Panc1 (cell line): ENCODE results near the gene PRKD1. TPM values are rescaled to one million over a fixed set of nuclear protein-coding genes. Genes with fewer than 3 reads are reported as not detected.

ENCODE experiments used
- ATAC-seq: fragments of 200-7000 bp; cut with Tn5 transposase; 2 replicates; pipeline ENCODE4 v1.9.1; 2020; ENCODE audit warnings: mild to moderate bottlenecking, moderate library complexity
- BruUV-seq: library from RNA; stranded (reverse); fragments of 400-500 nt; replicated peaks from 2 replicates; lab custom pipeline; 2021; lab: Mats Ljungman, UMichigan
- CTCF ChIA-PET: fragments of 300-600 bp; sonication (Branson Sonifier 250); formaldehyde crosslinking; loops from one replicate; lab custom pipeline; 2022; ENCODE audit warnings: antibody characterized with exemption; lab: Charles Lee
- POLR2A ChIA-PET: fragments of 300-600 bp; sonication (Branson Sonifier 250); formaldehyde crosslinking; loops from one replicate; lab custom pipeline; 2022; ENCODE audit warnings: antibody characterized with exemption; lab: Charles Lee
- DNase-seq: peaks from one replicate; pipeline ENCODE4 v3.0.0-alpha.2; 2010; ENCODE audit warnings: low read depth, low spot score
- H3K27ac ChIP-seq: 2 replicates; pipeline ENCODE4 v1.5.1; 2011; ENCODE audit warnings: mild to moderate bottlenecking, low read length, inconsistent platforms
- H3K27me3 ChIP-seq: fragments of 200-500 bp; sonication (Bioruptor generic); 2 replicates; pipeline ENCODE4 v1.6.0; 2014; ENCODE audit warnings: low read length, inconsistent platforms; ENCODE audit not compliant: control insufficient read depth, insufficient read depth
- H3K36me3 ChIP-seq: fragments of 200-500 bp; sonication (Bioruptor generic); 2 replicates; pipeline ENCODE4 v1.5.1; 2014; ENCODE audit warnings: inconsistent platforms, mild to moderate bottlenecking, low read length, moderate library complexity; ENCODE audit not compliant: control insufficient read depth, insufficient read depth
- H3K4me1 ChIP-seq: 2 replicates; pipeline ENCODE4 v1.5.1; 2011; ENCODE audit warnings: inconsistent platforms, mild to moderate bottlenecking, low read length, moderate library complexity; ENCODE audit not compliant: control insufficient read depth, insufficient read depth
- H3K4me3 ChIP-seq, 2 experiments: 2 replicates each; pipeline ENCODE4 v1.5.1; 2011 to 2012; ENCODE audit warnings: low read depth in 2 of 2, low read length in 2 of 2, mild to moderate bottlenecking in 2 of 2, inconsistent platforms in 1 of 2, moderate library complexity in 1 of 2
- H3K9me3 ChIP-seq: fragments of 200-500 bp; sonication (Bioruptor generic); 2 replicates; pipeline ENCODE4 v1.5.1; 2014; ENCODE audit warnings: low read depth, mild to moderate bottlenecking, inconsistent platforms, low read length, moderate library complexity; ENCODE audit not compliant: control insufficient read depth, insufficient read depth
- POLR2AphosphoS5 ChIP-seq: IDR thresholded peaks from 2 replicates; pipeline ENCODE4 v1.6.1; 2012; ENCODE audit warnings: mild to moderate bottlenecking, low read depth, low read length, moderate library complexity
- SIN3A ChIP-seq: IDR thresholded peaks from 2 replicates; pipeline ENCODE4 v1.6.1; 2012; ENCODE audit warnings: low read depth, mild to moderate bottlenecking, low read length, moderate library complexity, borderline replicate concordance; ENCODE audit not compliant: insufficient read depth
- TCF7L2 ChIP-seq: IDR thresholded peaks from 2 replicates; pipeline ENCODE4 v1.6.1; 2011; ENCODE audit warnings: mild to moderate bottlenecking, low read depth, low read length, inconsistent platforms
- in situ Hi-C: cut with HindIII; loops from 2 replicates; pipeline ENCODE4 v1.10.0; 2016; ENCODE audit warnings: low sequenced_read_pairs, low pct_unique_long_range_greater_than_20kb
- intact Hi-C: fragments of 100-400 bp; cut with micrococcal nuclease; formaldehyde crosslinking; loops from one replicate; pipeline ENCODE4 v1.10.0; 2022; ENCODE audit not compliant: unreplicated experiment
- total RNA-seq: library from RNA; stranded (reverse); gene quantifications from one replicate; pipeline ENCODE4 v1.2.1, GENCODE V29; 2021; ENCODE audit not compliant: unreplicated experiment
- TF ChIP-seq, protein P1 (sequence below), 2 experiments: IDR thresholded peaks; 2 replicates each; pipeline ENCODE4 v1.6.1; 2011 to 2012; ENCODE audit warnings: low read depth in 2 of 2, control low read depth in 1 of 2, low read length in 1 of 2, mild to moderate bottlenecking in 1 of 2, moderate library complexity in 1 of 2; ENCODE audit not compliant: insufficient read depth in 1 of 2
- TF ChIP-seq, protein P2 (sequence below): fragments of 450-650 bp; IDR thresholded peaks from 2 replicates; pipeline ENCODE4 v1.5.1; 2017; ENCODE audit warnings: mild to moderate bottlenecking

PRKD1 gene
- total RNA-seq, 1 experiment from 2014 or later = 8.2 TPM

DNA sequence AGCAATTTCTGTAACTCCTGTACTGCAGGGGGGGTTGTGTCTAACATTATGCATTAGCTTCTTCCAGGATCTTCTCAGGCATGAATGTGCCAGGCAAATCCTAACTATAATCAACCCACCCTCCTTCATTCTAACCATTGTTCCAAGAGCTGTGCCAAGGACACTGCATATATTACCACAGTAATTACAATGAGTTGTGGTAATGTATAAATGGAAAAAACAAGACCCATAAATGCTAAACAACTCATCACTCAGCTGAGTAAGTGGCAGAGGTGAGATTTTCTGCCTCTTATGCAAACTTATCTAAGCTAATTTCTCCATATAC, 80.6 kb downstream of the PRKD1 start:
- POLR2A ChIA-PET = no interaction called here
- no TSS peak for BruUV-seq
- Histone ChIP-seq H3K4me3 (no peak overlapping the region), H3K9me3 (no peaks in the 10 kb centered on the region), H3K27ac (no peak overlapping the region), H3K27me3 (no peaks in the 10 kb centered on the region), H3K4me1 (peaks cover 2% of the 10 kb centered on the region; the same call in 1 of the 2 replicates), H3K36me3 (no peaks in the 10 kb centered on the region)
- DNase-seq (no peak), ATAC-seq (no peak)
- CTCF ChIA-PET = interaction anchor here (0.6 kb wide), 1 partner anchor 49 kb away, joined by 3 read pairs; no protein-coding TSS in a partner anchor
- TF ChIP-seq SIN3A (no peak), POLR2AphosphoS5 (no peak), TCF7L2 (no peak)
- TF ChIP-seq, protein P1, sequence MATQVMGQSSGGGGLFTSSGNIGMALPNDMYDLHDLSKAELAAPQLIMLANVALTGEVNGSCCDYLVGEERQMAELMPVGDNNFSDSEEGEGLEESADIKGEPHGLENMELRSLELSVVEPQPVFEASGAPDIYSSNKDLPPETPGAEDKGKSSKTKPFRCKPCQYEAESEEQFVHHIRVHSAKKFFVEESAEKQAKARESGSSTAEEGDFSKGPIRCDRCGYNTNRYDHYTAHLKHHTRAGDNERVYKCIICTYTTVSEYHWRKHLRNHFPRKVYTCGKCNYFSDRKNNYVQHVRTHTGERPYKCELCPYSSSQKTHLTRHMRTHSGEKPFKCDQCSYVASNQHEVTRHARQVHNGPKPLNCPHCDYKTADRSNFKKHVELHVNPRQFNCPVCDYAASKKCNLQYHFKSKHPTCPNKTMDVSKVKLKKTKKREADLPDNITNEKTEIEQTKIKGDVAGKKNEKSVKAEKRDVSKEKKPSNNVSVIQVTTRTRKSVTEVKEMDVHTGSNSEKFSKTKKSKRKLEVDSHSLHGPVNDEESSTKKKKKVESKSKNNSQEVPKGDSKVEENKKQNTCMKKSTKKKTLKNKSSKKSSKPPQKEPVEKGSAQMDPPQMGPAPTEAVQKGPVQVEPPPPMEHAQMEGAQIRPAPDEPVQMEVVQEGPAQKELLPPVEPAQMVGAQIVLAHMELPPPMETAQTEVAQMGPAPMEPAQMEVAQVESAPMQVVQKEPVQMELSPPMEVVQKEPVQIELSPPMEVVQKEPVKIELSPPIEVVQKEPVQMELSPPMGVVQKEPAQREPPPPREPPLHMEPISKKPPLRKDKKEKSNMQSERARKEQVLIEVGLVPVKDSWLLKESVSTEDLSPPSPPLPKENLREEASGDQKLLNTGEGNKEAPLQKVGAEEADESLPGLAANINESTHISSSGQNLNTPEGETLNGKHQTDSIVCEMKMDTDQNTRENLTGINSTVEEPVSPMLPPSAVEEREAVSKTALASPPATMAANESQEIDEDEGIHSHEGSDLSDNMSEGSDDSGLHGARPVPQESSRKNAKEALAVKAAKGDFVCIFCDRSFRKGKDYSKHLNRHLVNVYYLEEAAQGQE (IDR thresholded peaks at IDR 0.05; ENCODE audit: insufficient read depth in 1 of 2, low read depth in 2 of 2, low read length in 1 of 2) = no peak
- TF ChIP-seq, protein P2, sequence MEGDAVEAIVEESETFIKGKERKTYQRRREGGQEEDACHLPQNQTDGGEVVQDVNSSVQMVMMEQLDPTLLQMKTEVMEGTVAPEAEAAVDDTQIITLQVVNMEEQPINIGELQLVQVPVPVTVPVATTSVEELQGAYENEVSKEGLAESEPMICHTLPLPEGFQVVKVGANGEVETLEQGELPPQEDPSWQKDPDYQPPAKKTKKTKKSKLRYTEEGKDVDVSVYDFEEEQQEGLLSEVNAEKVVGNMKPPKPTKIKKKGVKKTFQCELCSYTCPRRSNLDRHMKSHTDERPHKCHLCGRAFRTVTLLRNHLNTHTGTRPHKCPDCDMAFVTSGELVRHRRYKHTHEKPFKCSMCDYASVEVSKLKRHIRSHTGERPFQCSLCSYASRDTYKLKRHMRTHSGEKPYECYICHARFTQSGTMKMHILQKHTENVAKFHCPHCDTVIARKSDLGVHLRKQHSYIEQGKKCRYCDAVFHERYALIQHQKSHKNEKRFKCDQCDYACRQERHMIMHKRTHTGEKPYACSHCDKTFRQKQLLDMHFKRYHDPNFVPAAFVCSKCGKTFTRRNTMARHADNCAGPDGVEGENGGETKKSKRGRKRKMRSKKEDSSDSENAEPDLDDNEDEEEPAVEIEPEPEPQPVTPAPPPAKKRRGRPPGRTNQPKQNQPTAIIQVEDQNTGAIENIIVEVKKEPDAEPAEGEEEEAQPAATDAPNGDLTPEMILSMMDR = no peak
- intact Hi-C loops (no loop called here), in situ Hi-C loops (no loop called here)

DNA sequence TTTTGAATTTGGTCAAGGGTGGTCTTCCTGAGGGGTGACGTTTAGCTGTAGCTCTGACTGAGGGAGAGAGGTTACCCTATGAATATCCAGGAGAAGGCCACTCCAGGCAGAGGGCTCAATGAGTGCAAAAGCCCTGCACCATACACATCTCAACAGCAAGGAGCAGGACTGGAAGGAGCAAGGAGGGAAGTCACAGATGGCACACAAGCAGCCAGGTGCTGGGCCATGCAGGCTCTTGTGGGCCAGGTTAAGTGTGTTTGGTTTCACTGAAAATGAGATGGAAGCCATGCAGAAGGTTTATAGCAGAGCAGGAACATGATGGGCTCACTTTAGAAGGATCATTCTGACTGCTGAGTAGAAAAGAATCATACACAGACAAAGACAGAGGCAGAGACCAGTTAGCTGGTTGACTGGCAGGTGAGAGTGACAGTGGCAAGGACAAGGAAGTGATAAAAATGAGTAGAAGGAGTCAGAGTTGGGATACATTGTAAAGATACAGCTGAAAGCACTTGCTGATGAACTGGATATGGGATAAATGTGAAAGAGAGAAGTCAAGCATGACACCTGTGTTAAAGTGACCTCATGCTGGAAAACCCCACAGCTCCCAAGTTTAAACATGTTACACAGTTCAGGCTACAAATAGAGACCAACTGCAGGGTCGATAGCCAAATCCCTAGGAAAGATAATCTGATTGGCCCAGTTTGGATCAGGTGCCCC, 81.2 kb downstream of the PRKD1 start:
- Histone ChIP-seq H3K27ac (no peak overlapping the region), H3K9me3 (no peaks in the 10 kb centered on the region), H3K4me1 (peaks cover 2% of the 10 kb centered on the region; the same call in 1 of the 2 replicates), H3K36me3 (no peaks in the 10 kb centered on the region), H3K27me3 (no peaks in the 10 kb centered on the region), H3K4me3 (no peak overlapping the region)
- in situ Hi-C loops (no loop called here), intact Hi-C loops (no loop called here)
- DNase-seq (no peak), ATAC-seq (peak; percentile 51; the same call in 1 of the 2 replicates)
- BruUV-seq = no TSS peak
- CTCF ChIA-PET = interaction anchor here (0.6 kb wide), 1 partner anchor 50 kb away, joined by 3 read pairs; no protein-coding TSS in a partner anchor
- POLR2A ChIA-PET = no interaction called here
- no peak for TF ChIP-seq SIN3A
- TF ChIP-seq, protein P1 (IDR thresholded peaks at IDR 0.05; ENCODE audit: insufficient read depth in 1 of 2, low read depth in 2 of 2, low read length in 1 of 2) = no peak
- TF ChIP-seq POLR2AphosphoS5 = no peak
- no peak for TF ChIP-seq TCF7L2
- TF ChIP-seq, protein P2 = no peak
